AG04450 (cell line): ENCODE data around the gene INPP5D. TPM values are rescaled to one million over a fixed set of nuclear protein-coding genes. Genes with fewer than 3 reads are reported as not detected.

ENCODE experiments used
- CTCF ChIA-PET: fragments of 300-600, 350-600 bp; formaldehyde crosslinking; extraction: SDS; loops from one replicate; lab custom pipeline; 2022; ENCODE audit warnings: antibody characterized with exemption, inconsistent platforms; lab: Charles Lee
- POLR2A ChIA-PET: fragments of 350-600 bp; formaldehyde crosslinking; extraction: SDS; loops from one replicate; lab custom pipeline; 2021; ENCODE audit warnings: antibody characterized with exemption, inconsistent platforms; lab: Yijun Ruan, JAX
- DNase-seq: peaks from one replicate; pipeline ENCODE4 v3.0.0-alpha.2; 2011; ENCODE audit warnings: low read depth, low spot score
- H3K27ac ChIP-seq: one replicate; pipeline ENCODE4 v1.5.1; 2012; ENCODE audit warnings: low read depth, low read length, control low read depth
- H3K27me3 ChIP-seq: one replicate; pipeline ENCODE4 v1.6.0; 2012; ENCODE audit warnings: low read length; ENCODE audit not compliant: control insufficient read depth, insufficient read depth
- H3K4me3 ChIP-seq: 2 replicates; pipeline ENCODE4 v1.5.1; 2011; ENCODE audit warnings: mild to moderate bottlenecking, low read depth, low read length, control low read depth
- H3K9me3 ChIP-seq: 2 replicates; pipeline ENCODE4 v1.5.1; 2012; ENCODE audit warnings: low read length; ENCODE audit not compliant: control insufficient read depth, insufficient read depth
- CTCF ChIP-seq: IDR thresholded peaks from 2 replicates; pipeline ENCODE4 v1.5.1; 2011; ENCODE audit warnings: low read depth, low read length, control low read depth, inconsistent platforms
- polyA plus RNA-seq: library from polyadenylated mRNA; depleted of rRNA; stranded (reverse); fragments of >200 nt; gene quantifications from 2 replicates; pipeline ENCODE4 v1.2.3, GENCODE V29; 2011

INPP5D gene
- polyA plus RNA-seq, 1 experiment: 0.43 TPM

GRCh38 chr2:233164128-233164635 lies 104.0 kb downstream of the INPP5D start:
- no peak for DNase-seq
- POLR2A ChIA-PET: no interaction called here
- no peaks in the 10 kb centered on the region for H3K9me3 ChIP-seq
- no peak overlapping the region for H3K4me3 ChIP-seq
- H3K27ac ChIP-seq: no peak overlapping the region
- H3K27me3 ChIP-seq: peaks cover 9% of the 10 kb centered on the region
- CTCF ChIA-PET: no interaction called here
- TF ChIP-seq CTCF: no peak

- Histone ChIP-seq H3K9me3 (no peaks in the 10 kb centered on the region), H3K27ac (no peak overlapping the region), H3K27me3 (peaks cover 15% of the 10 kb centered on the region), H3K4me3 (no peak overlapping the region)
- ChIA-PET CTCF (no interaction called here), POLR2A (no interaction called here)
- no peak for TF ChIP-seq CTCF
- no peak for DNase-seq
Observed at GRCh38 chr2:233164967-233165366, 104.8 kb downstream of the INPP5D start.

- no peak overlapping the region for H3K4me3 ChIP-seq
- H3K27ac ChIP-seq: no peak overlapping the region
- H3K9me3 ChIP-seq: no peaks in the 10 kb centered on the region
- CTCF ChIA-PET: no interaction called here
- POLR2A ChIA-PET: no interaction called here
- TF ChIP-seq CTCF: no peak
- DNase-seq: no peak
- peaks cover 19% of the 10 kb centered on the region for H3K27me3 ChIP-seq
Observed at GRCh38 chr2:233165543-233165894, 105.4 kb downstream of the INPP5D start.

- H3K4me3 ChIP-seq: no peak overlapping the region
- no peak for TF ChIP-seq CTCF
Observed at GRCh38 chr2:233165895-233166661, 105.9 kb downstream of the INPP5D start.

GRCh38 chr2:233168445-233168844 lies 108.3 kb downstream of the INPP5D start:
- H3K9me3 ChIP-seq: no peaks in the 10 kb centered on the region
- no peak for DNase-seq
- ChIA-PET CTCF (interaction anchor here (1.3 kb wide), 1 partner anchor 137 kb away, joined by 3 read pairs; no protein-coding TSS in a partner anchor), POLR2A (no interaction called here)
- H3K27ac ChIP-seq: no peak overlapping the region
- peaks cover 19% of the 10 kb centered on the region for H3K27me3 ChIP-seq
- no peak overlapping the region for H3K4me3 ChIP-seq
- no peak for TF ChIP-seq CTCF

More at GRCh38 chr2:233165895-233166661, 105.9 kb downstream of the INPP5D start:
- no peak overlapping the region for H3K27ac ChIP-seq
- H3K27me3 ChIP-seq: peaks cover 19% of the 10 kb centered on the region
- no peaks in the 10 kb centered on the region for H3K9me3 ChIP-seq
- POLR2A ChIA-PET: no interaction called here
- DNase-seq: no peak
- CTCF ChIA-PET: no interaction called here
